ENCODE data around the gene GATAD2A.

Gene GATAD2A

GRCh38 chr19:19548915-19549759 is 143.7 kb downstream of the GATAD2A start:
- Mint-ChIP-seq H3K4me3 (no peak overlapping the region), H3K27ac (no peak overlapping the region), H3K27me3 (ENCODE audit: low read depth) (no peaks in the 10 kb centered on the region), H3K9me3 (no peaks in the 10 kb centered on the region), H3K4me1 (ENCODE audit: low read depth) (no peaks in the 10 kb centered on the region), H3K36me3 (ENCODE audit: low read depth) (no peaks in the 10 kb centered on the region)
- no peak for DNase-seq (ENCODE audit: low spot score)

- no peaks in the 10 kb centered on the region for H3K9me3 Mint-ChIP-seq
- H3K4me3 Mint-ChIP-seq: no peak overlapping the region
- no peaks in the 10 kb centered on the region for H3K36me3 Mint-ChIP-seq (ENCODE audit: low read depth)
- no peaks in the 10 kb centered on the region for H3K27me3 Mint-ChIP-seq (ENCODE audit: low read depth)
- no peak overlapping the region for H3K27ac Mint-ChIP-seq
- DNase-seq (ENCODE audit: low spot score): no peak
- H3K4me1 Mint-ChIP-seq (ENCODE audit: low read depth): peaks cover 1% of the 10 kb centered on the region
Measured at GRCh38 chr19:19549804-19550464, 144.5 kb downstream of the GATAD2A start.

DNA sequence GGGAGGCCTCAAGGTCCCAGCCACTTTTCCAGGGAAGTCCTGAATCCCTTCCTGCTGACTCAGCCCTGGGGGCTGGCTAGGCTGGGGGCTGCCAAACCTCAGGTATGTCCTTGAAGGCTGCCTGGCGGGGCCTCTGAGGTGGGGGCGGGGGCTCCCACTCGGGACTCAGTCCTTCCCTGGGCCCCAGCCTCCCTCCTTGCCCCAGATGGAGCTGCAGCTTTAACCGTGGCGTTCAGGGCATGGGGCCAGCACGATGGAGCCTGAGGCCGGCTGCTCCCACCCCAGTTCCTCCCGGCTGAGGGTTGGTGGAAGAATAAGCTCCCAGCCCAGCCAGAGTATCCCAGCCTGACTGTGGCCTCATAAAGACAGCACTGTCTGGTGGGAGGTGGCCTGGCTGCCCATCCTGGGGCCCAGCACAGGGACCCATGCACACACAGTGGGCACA is 145.0 kb downstream of the GATAD2A start:
- no peak for DNase-seq (ENCODE audit: low spot score)
- H3K4me3 Mint-ChIP-seq: no peak overlapping the region
- H3K36me3 Mint-ChIP-seq (ENCODE audit: low read depth): no peaks in the 10 kb centered on the region
- no peaks in the 10 kb centered on the region for H3K9me3 Mint-ChIP-seq
- H3K4me1 Mint-ChIP-seq (ENCODE audit: low read depth): peaks cover 1% of the 10 kb centered on the region
- H3K27me3 Mint-ChIP-seq (ENCODE audit: low read depth): no peaks in the 10 kb centered on the region
- H3K27ac Mint-ChIP-seq: no peak overlapping the region

GRCh38 chr19:19550972-19551852 is 145.7 kb downstream of the GATAD2A start:
- H3K36me3 Mint-ChIP-seq (ENCODE audit: low read depth): no peaks in the 10 kb centered on the region
- no peaks in the 10 kb centered on the region for H3K27me3 Mint-ChIP-seq (ENCODE audit: low read depth)
- no peak for DNase-seq (ENCODE audit: low spot score)
- no peak overlapping the region for H3K4me3 Mint-ChIP-seq
- no peak overlapping the region for H3K27ac Mint-ChIP-seq
- no peaks in the 10 kb centered on the region for H3K9me3 Mint-ChIP-seq
- peaks cover 1% of the 10 kb centered on the region for H3K4me1 Mint-ChIP-seq (ENCODE audit: low read depth)

DNA sequence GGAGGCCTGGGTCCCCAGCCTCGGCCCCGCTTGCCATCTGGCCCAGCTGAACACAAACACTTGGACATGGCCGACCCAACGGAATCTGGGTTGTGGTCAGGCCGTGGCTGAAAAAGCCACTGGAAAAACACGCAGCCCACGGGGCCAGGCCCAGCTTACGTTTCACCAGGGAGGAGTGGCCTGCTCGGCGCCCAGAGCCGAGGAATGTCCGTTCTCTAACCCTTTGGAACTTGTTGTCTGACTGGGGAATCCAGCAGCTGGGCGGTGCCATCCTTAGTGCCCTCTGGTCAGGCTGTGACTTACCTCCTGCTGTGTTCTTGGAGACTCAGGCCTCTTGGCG is 146.3 kb downstream of the GATAD2A start:
- Mint-ChIP-seq H3K9me3 (no peaks in the 10 kb centered on the region), H3K27ac (no peak overlapping the region), H3K27me3 (ENCODE audit: low read depth) (no peaks in the 10 kb centered on the region), H3K4me3 (no peak overlapping the region), H3K4me1 (ENCODE audit: low read depth) (peaks cover 1% of the 10 kb centered on the region), H3K36me3 (ENCODE audit: low read depth) (no peaks in the 10 kb centered on the region)
- DNase-seq (ENCODE audit: low spot score): no peak

GRCh38 chr19:19552798-19553197 is 147.3 kb downstream of the GATAD2A start:
- H3K4me1 Mint-ChIP-seq (ENCODE audit: low read depth): peaks cover 1% of the 10 kb centered on the region
- no peaks in the 10 kb centered on the region for H3K36me3 Mint-ChIP-seq (ENCODE audit: low read depth)
- no peak overlapping the region for H3K4me3 Mint-ChIP-seq
- no peak for DNase-seq (ENCODE audit: low spot score)
- H3K27ac Mint-ChIP-seq: no peak overlapping the region
- no peaks in the 10 kb centered on the region for H3K27me3 Mint-ChIP-seq (ENCODE audit: low read depth)
- no peaks in the 10 kb centered on the region for H3K9me3 Mint-ChIP-seq

- no peak overlapping the region for H3K27ac Mint-ChIP-seq
- no peak overlapping the region for H3K4me3 Mint-ChIP-seq
- no peaks in the 10 kb centered on the region for H3K9me3 Mint-ChIP-seq
- H3K27me3 Mint-ChIP-seq (ENCODE audit: low read depth): no peaks in the 10 kb centered on the region
- peaks cover 1% of the 10 kb centered on the region for H3K4me1 Mint-ChIP-seq (ENCODE audit: low read depth)
- H3K36me3 Mint-ChIP-seq (ENCODE audit: low read depth): no peaks in the 10 kb centered on the region
- no peak for DNase-seq (ENCODE audit: low spot score)
Measured at GRCh38 chr19:19553670-19554069, 148.2 kb downstream of the GATAD2A start.

DNA sequence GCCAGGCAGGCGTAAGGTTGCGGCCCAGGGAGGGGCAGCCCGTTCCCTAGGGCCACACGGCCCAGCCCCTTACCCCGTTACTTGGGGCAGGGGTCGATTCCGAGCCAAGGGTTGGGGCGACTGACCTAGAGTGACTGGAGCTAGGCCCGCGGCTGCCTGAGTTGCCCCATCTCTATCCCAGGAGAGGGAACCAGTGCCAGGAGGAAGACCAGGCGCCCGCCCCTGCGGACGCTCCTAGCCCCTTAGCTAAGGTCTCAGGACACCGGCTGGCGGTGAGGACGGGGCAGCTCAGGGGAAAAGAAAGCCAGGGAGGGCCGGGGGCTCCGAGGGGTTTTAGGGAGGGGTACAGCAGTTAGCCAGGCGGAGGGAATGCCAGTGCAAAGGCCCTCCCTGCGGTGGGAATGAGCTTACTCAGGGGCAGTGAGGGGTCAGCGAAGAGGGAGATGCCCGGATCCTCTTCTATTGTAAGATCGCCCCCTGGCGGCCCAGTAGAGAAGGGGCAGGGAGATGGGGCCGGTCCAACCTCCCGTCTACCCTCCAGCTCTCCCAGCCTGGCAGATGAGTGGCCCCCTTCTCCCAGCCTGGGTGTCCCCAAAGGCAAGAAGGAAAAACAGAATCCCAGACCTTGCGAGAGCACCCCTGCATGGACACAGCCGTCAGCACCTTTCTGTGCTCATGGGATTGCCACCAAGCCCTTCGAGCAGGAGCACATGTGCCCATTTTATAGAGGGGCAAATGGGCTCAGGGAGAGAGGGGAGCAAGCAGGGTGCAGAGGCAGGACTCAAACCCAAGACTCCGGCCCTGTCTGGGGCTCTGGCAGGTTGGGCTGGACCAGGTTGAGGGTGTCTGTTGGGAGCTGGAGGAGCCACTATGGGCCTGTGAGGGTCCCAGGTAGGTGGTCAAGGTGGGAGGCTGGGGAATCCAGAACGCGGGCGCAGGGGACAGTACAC is 148.9 kb downstream of the GATAD2A start:
- H3K27me3 Mint-ChIP-seq (ENCODE audit: low read depth): no peaks in the 10 kb centered on the region
- peak; percentile 40 for DNase-seq (ENCODE audit: low spot score)
- no peak overlapping the region for H3K4me3 Mint-ChIP-seq
- peaks cover 5% of the 10 kb centered on the region for H3K4me1 Mint-ChIP-seq (ENCODE audit: low read depth)
- no peaks in the 10 kb centered on the region for H3K9me3 Mint-ChIP-seq
- H3K36me3 Mint-ChIP-seq (ENCODE audit: low read depth): peaks cover 5% of the 10 kb centered on the region
- no peak overlapping the region for H3K27ac Mint-ChIP-seq

DNA sequence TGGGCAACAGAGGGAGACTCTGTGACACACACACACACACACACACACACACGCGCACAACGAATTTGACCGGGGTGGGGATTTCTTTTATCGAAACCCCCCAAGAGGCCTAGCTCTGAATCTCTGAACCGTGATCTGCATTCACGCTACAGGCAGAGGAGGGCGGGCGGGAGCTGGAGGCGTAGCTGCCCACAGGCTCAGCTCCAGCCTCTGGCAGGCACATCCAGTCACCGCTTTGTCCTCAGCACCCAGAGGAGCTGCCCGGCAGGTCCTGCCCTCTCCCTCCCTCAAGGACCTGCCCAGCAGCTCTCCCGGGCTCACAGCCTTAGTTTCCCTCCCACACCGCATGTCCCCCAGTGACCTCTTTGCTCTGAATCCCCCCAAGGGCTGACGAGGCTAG is 152.6 kb downstream of the GATAD2A start:
- Mint-ChIP-seq H3K4me3 (no peak overlapping the region), H3K27ac (no peak overlapping the region), H3K36me3 (ENCODE audit: low read depth) (peaks cover 28% of the 10 kb centered on the region), H3K4me1 (ENCODE audit: low read depth) (peaks cover 13% of the 10 kb centered on the region), H3K9me3 (no peaks in the 10 kb centered on the region), H3K27me3 (ENCODE audit: low read depth) (no peaks in the 10 kb centered on the region)
- DNase-seq (ENCODE audit: low spot score): no peak

Data from T-helper 2 cell treated with Interferon-gamma antibody and Interleukin-4, amounts not matched to agents 5 μg/mL and 100 μg/mL, for 36 hours (primary cell).